H1 (cell line): ENCODE measurements around the gene PYY. TPM values are rescaled to one million over a fixed set of nuclear protein-coding genes. Genes with fewer than 3 reads are reported as not detected.

ENCODE experiments used
- EGR1 ChIP-seq: IDR thresholded peaks from 2 replicates; pipeline ENCODE4 v1.6.1; 2011; ENCODE audit warnings: low read depth, low read length, borderline replicate concordance
- EP300 ChIP-seq, 2 experiments: IDR thresholded peaks; 1 replicate in 1 of 2; 2 replicates in 1 of 2; pipeline ENCODE4 v1.6.1; 2011 to 2012; ENCODE audit warnings: low read depth in 2 of 2, low read length in 2 of 2, mild to moderate bottlenecking in 2 of 2, borderline replicate concordance in 1 of 2, inconsistent platforms in 1 of 2, moderate library complexity in 1 of 2
- RAD21 ChIP-seq, 2 experiments: IDR thresholded peaks in 1 of 2; conservative IDR thresholded peaks in 1 of 2; 2 replicates each; pipeline ENCODE4 v1.6.1; 2011; ENCODE audit warnings: low read depth in 2 of 2, low read length in 2 of 2, improper control_type of control experiment in 1 of 2, inconsistent platforms in 1 of 2, mild to moderate bottlenecking in 1 of 2, moderate library complexity in 1 of 2
- SAP30 ChIP-seq: fragments of 300-600 bp; sonication (generic); IDR thresholded peaks from 2 replicates; pipeline ENCODE4 v1.7.1; 2012; ENCODE audit warnings: low read length, moderate library complexity, mild to moderate bottlenecking, inconsistent platforms; ENCODE audit not compliant: insufficient read depth, insufficient replicate concordance
- SIRT6 ChIP-seq: IDR thresholded peaks from one replicate; pipeline ENCODE4 v1.7.1; 2012; ENCODE audit warnings: low read length, inconsistent platforms
- SP4 ChIP-seq: IDR thresholded peaks from 2 replicates; pipeline ENCODE4 v1.6.1; 2012; ENCODE audit warnings: low read length, inconsistent platforms
- polyA plus RNA-seq, 7 experiments: library from polyadenylated mRNA; depleted of rRNA in 3 of 7; stranded (reverse) in 5 of 7; unstranded in 2 of 7; fragments of >200 nt in 5 of 7; fragments of 200-250 nt in 2 of 7; gene quantifications; 1 replicate in 5 of 7; 2 replicates in 1 of 7; 4 replicates in 1 of 7; pipeline versions ENCODE4 v1.2.1 to v1.2.3, GENCODE V29; 2011 to 2013; ENCODE audit warnings: missing spikeins in 2 of 7, mixed read lengths in 2 of 7
- total RNA-seq: library from RNA; stranded (reverse); fragmentation: NEBNext Ultra II Directional; extraction: Animal tissue kit (Norgen Biotek cat#: 25700); gene quantifications from 2 replicates; pipeline ENCODE4 v1.2.1, GENCODE V29; 2021
- TF ChIP-seq, protein P1 (sequence below): fragments of 300-600 bp; sonication (generic); IDR thresholded peaks from 2 replicates; pipeline ENCODE4 v1.7.1; 2012; ENCODE audit warnings: low read length, moderate library complexity, mild to moderate bottlenecking, inconsistent platforms; ENCODE audit not compliant: insufficient replicate concordance
- TF ChIP-seq, protein P2 (sequence below), 3 experiments: IDR thresholded peaks; 1 replicate in 2 of 3; 2 replicates in 1 of 3; pipeline versions ENCODE4 v1.5.1 to v1.6.1; 2011; ENCODE audit warnings: low read length in 3 of 3, mild to moderate bottlenecking in 3 of 3, inconsistent platforms in 2 of 3, low read depth in 1 of 3, moderate library complexity in 1 of 3; ENCODE audit not compliant: insufficient read depth in 1 of 3; ENCODE audit errors: control extremely low read depth in 1 of 3

Gene PYY
- total and polyA plus RNA-seq, 2 of the 8 experiments (the other 6 are each of a cell fraction or from before 2014, with no cell fraction given) = 0.93 to 3.4 TPM

DNA sequence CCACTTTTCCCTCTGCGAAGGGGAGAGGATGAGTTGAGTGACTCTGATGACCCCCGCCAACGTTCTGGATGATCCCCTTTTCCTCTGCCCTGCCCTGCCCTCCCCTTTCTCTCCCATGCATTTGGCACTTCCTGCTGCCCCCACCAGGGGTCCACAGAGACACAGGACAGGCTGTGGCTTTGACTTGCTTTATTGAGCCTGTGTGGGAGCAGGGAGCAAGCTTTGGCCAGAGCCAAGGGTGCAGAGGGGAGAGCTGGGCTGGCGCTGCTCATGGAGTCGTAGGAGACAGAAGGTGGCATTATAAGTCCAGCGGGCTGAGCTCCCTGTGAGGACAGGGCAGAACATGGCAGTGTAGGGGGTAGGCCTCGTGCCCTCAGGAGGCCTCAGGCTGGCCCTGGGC lies 13.1 kb downstream of the PYY start (continued):
- TF ChIP-seq, protein P1, sequence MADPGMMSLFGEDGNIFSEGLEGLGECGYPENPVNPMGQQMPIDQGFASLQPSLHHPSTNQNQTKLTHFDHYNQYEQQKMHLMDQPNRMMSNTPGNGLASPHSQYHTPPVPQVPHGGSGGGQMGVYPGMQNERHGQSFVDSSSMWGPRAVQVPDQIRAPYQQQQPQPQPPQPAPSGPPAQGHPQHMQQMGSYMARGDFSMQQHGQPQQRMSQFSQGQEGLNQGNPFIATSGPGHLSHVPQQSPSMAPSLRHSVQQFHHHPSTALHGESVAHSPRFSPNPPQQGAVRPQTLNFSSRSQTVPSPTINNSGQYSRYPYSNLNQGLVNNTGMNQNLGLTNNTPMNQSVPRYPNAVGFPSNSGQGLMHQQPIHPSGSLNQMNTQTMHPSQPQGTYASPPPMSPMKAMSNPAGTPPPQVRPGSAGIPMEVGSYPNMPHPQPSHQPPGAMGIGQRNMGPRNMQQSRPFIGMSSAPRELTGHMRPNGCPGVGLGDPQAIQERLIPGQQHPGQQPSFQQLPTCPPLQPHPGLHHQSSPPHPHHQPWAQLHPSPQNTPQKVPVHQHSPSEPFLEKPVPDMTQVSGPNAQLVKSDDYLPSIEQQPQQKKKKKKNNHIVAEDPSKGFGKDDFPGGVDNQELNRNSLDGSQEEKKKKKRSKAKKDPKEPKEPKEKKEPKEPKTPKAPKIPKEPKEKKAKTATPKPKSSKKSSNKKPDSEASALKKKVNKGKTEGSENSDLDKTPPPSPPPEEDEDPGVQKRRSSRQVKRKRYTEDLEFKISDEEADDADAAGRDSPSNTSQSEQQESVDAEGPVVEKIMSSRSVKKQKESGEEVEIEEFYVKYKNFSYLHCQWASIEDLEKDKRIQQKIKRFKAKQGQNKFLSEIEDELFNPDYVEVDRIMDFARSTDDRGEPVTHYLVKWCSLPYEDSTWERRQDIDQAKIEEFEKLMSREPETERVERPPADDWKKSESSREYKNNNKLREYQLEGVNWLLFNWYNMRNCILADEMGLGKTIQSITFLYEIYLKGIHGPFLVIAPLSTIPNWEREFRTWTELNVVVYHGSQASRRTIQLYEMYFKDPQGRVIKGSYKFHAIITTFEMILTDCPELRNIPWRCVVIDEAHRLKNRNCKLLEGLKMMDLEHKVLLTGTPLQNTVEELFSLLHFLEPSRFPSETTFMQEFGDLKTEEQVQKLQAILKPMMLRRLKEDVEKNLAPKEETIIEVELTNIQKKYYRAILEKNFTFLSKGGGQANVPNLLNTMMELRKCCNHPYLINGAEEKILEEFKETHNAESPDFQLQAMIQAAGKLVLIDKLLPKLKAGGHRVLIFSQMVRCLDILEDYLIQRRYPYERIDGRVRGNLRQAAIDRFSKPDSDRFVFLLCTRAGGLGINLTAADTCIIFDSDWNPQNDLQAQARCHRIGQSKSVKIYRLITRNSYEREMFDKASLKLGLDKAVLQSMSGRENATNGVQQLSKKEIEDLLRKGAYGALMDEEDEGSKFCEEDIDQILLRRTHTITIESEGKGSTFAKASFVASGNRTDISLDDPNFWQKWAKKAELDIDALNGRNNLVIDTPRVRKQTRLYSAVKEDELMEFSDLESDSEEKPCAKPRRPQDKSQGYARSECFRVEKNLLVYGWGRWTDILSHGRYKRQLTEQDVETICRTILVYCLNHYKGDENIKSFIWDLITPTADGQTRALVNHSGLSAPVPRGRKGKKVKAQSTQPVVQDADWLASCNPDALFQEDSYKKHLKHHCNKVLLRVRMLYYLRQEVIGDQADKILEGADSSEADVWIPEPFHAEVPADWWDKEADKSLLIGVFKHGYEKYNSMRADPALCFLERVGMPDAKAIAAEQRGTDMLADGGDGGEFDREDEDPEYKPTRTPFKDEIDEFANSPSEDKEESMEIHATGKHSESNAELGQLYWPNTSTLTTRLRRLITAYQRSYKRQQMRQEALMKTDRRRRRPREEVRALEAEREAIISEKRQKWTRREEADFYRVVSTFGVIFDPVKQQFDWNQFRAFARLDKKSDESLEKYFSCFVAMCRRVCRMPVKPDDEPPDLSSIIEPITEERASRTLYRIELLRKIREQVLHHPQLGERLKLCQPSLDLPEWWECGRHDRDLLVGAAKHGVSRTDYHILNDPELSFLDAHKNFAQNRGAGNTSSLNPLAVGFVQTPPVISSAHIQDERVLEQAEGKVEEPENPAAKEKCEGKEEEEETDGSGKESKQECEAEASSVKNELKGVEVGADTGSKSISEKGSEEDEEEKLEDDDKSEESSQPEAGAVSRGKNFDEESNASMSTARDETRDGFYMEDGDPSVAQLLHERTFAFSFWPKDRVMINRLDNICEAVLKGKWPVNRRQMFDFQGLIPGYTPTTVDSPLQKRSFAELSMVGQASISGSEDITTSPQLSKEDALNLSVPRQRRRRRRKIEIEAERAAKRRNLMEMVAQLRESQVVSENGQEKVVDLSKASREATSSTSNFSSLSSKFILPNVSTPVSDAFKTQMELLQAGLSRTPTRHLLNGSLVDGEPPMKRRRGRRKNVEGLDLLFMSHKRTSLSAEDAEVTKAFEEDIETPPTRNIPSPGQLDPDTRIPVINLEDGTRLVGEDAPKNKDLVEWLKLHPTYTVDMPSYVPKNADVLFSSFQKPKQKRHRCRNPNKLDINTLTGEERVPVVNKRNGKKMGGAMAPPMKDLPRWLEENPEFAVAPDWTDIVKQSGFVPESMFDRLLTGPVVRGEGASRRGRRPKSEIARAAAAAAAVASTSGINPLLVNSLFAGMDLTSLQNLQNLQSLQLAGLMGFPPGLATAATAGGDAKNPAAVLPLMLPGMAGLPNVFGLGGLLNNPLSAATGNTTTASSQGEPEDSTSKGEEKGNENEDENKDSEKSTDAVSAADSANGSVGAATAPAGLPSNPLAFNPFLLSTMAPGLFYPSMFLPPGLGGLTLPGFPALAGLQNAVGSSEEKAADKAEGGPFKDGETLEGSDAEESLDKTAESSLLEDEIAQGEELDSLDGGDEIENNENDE = no peak
- TF ChIP-seq EP300 (IDR thresholded peaks at IDR 0.05; ENCODE audit: borderline replicate concordance in 1 of 2, low read depth in 2 of 2, low read length in 2 of 2) (no peak), RAD21 (IDR thresholded peaks at IDR 0.05 in 1 of 2, conservative IDR thresholded peaks at IDR 0.05 in 1 of 2; ENCODE audit: low read depth in 2 of 2, low read length in 2 of 2) (peak; percentile 59 to 74), SAP30 (no peak), EGR1 (no peak), SIRT6 (no peak), SP4 (no peak)
- TF ChIP-seq, protein P2, sequence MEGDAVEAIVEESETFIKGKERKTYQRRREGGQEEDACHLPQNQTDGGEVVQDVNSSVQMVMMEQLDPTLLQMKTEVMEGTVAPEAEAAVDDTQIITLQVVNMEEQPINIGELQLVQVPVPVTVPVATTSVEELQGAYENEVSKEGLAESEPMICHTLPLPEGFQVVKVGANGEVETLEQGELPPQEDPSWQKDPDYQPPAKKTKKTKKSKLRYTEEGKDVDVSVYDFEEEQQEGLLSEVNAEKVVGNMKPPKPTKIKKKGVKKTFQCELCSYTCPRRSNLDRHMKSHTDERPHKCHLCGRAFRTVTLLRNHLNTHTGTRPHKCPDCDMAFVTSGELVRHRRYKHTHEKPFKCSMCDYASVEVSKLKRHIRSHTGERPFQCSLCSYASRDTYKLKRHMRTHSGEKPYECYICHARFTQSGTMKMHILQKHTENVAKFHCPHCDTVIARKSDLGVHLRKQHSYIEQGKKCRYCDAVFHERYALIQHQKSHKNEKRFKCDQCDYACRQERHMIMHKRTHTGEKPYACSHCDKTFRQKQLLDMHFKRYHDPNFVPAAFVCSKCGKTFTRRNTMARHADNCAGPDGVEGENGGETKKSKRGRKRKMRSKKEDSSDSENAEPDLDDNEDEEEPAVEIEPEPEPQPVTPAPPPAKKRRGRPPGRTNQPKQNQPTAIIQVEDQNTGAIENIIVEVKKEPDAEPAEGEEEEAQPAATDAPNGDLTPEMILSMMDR (IDR thresholded peaks at IDR 0.05; ENCODE audit: control extremely low read depth in 1 of 3, insufficient read depth in 1 of 3, low read depth in 1 of 3, low read length in 3 of 3) = peak; percentile 72 to 83 (median 75)
